HK-2 (cell line): ENCODE data around the gene DPP10.

ENCODE experiments used
- DNase-seq: peaks from one replicate; pipeline ENCODE4 v3.0.0-alpha.2; 2018; ENCODE audit not compliant: unreplicated experiment

Gene DPP10

GRCh38 chr2:114598329-114598728 lies 155.9 kb downstream of the DPP10 start:
- DNase-seq, result no peak

GRCh38 chr2:114609203-114609602 lies 166.8 kb downstream of the DPP10 start:
- DNase-seq, result no peak

GRCh38 chr2:114609801-114610200 lies 167.4 kb downstream of the DPP10 start:
- DNase-seq, result no peak

- no peak for DNase-seq
These were observed 168.2 kb downstream of the DPP10 start for GRCh38 chr2:114610677-114611076.

- no peak for DNase-seq
These were observed 172.2 kb downstream of the DPP10 start for GRCh38 chr2:114614592-114614991.

GRCh38 chr2:114628481-114628880 lies 186.0 kb downstream of the DPP10 start:
- DNase-seq, result no peak

- no peak for DNase-seq
These were observed 188.7 kb downstream of the DPP10 start for GRCh38 chr2:114631146-114631545.

- no peak for DNase-seq
These were observed 199.8 kb downstream of the DPP10 start for GRCh38 chr2:114642166-114642770.

GRCh38 chr2:114642988-114643553 lies 200.6 kb downstream of the DPP10 start:
- no peak for DNase-seq

- DNase-seq, result no peak
These were observed 209.5 kb downstream of the DPP10 start for GRCh38 chr2:114651933-114652332.

GRCh38 chr2:114659880-114660279 lies 217.4 kb downstream of the DPP10 start:
- DNase-seq, result no peak

GRCh38 chr2:114661971-114662939 lies 219.8 kb downstream of the DPP10 start:
- DNase-seq, result no peak

- DNase-seq, result no peak
These were observed 226.0 kb downstream of the DPP10 start for GRCh38 chr2:114668415-114668814.

- DNase-seq, result no peak
These were observed 240.8 kb downstream of the DPP10 start for GRCh38 chr2:114683251-114683650.

- no peak for DNase-seq
These were observed 242.0 kb downstream of the DPP10 start for GRCh38 chr2:114684403-114684802.

- no peak for DNase-seq
These were observed 242.7 kb downstream of the DPP10 start for GRCh38 chr2:114685102-114685501.

- no peak for DNase-seq
These were observed 245.8 kb downstream of the DPP10 start for GRCh38 chr2:114688241-114688640.

- no peak for DNase-seq
These were observed 256.1 kb downstream of the DPP10 start for GRCh38 chr2:114698520-114698919.

GRCh38 chr2:114699423-114699944 lies 257.0 kb downstream of the DPP10 start:
- no peak for DNase-seq

- DNase-seq, result no peak
These were observed 258.0 kb downstream of the DPP10 start for GRCh38 chr2:114700440-114700839.

- no peak for DNase-seq
These were observed 267.8 kb downstream of the DPP10 start for GRCh38 chr2:114709936-114710850.
